Activated CD4-positive, alpha-beta T cell treated with anti-CD3 and anti-CD28 coated beads, Interleukin-2, amount 50 U/mL, for 4 hours (primary cell): ENCODE results near the gene TMEM35B.
"Not testable (repeated sequence)": the region's sequence is repeated elsewhere in the genome, so short reads cannot be mapped to it uniquely, and the experiment has no call there.

Source experiments
- DNase-seq, 2 experiments: peaks; one replicate each; pipeline ENCODE4 v3.0.0-alpha.2; 2020

TMEM35B gene

DNA sequence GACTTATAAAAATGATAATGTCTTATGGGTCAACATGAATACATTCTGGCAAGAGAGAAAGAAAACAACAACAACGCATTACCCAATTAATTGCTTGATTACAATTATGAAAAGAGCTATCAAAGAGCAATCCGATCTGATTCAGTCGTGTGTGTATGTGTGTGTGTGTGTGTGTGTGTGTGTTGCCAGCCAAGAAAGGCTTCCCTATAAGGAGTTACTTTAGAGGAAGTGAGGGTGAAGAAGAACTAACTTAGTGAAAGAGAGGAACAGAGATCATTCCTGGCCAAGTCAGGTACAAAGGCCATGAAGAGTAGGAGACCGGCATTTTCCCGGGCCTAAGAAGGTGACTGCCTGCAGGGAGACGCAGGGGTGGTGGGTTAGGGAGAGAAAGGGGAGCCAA lies 9.4 kb downstream of the TMEM35B start:
- no peak for DNase-seq

DNA sequence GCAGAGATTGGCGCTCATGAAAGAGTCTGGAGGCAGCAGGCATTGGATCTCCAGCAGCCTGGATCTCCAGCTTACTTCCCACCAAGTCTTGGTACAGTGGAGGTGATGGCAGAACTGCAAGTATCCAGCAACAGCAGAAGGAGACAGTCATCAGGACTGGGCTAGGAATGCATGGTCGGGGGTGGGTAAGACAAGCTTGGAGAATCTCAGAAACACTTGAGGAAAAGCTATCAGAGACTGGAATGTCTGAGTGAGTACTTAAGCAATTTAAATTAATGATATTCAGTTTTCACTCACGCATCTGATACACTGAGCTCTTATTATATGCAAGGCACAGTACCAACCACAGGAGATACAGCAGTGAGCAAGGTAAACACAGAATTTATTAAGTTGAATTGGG lies 9.8 kb downstream of the TMEM35B start:
- no peak for DNase-seq

DNA sequence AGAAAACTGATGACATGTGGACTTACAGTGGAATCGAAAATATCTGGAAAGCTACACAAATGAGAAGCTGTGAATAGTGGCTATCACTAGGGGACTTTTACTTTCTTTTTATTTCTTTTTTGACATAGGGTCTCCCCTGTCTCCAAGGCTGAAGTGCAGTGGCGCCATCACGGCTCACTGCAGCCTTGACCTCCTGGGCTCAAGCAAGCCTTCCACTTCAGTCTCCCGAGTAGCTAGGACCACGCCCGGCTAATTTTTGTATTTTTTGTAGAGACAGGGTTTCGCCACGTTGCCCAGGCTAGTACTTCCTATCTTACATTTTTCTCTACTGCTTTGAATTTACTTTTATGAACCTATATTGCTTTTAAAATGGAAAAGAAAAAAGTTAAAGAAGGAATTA lies 10.5 kb downstream of the TMEM35B start:
- no peak for DNase-seq

DNA sequence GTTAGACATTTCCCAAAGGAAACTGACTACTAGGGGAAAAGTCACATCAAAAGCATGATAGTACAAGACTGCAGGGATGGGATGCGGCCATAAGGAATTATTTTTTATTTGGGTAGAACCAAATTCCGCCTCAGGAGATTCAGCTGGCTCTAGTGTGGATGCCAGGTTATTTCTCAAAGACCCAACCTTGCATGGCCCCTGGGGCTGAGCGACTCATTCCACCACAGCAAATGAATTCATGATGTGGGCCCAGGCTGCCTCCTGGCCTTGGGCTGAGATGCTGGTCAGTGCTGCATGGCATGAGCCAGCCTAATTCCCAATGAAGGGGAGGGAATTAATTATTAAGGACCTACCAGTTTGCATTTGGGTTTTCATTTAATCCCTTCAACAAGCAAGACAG lies 11.8 kb downstream of the TMEM35B start:
- no peak for DNase-seq

DNA sequence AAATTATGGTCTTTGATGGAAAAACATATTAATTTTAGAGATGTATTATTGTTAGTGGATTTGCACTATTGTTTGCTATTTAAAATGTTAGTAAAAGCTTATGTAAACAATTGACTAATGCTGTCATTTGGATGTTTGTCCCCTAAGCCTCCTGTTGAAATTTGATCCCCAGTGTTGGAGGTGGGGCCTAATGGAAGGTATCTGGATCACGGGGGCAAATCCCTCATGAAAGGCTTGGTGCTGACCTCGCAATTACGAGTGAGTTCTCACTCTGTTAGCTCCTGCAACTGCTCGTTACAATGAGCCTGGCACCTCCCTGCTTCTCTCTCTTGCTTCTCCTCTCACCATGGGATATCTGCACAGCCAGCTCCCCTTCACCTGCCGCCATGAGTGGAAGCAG lies 14.3 kb downstream of the TMEM35B start:
- DNase-seq, result no peak

DNA sequence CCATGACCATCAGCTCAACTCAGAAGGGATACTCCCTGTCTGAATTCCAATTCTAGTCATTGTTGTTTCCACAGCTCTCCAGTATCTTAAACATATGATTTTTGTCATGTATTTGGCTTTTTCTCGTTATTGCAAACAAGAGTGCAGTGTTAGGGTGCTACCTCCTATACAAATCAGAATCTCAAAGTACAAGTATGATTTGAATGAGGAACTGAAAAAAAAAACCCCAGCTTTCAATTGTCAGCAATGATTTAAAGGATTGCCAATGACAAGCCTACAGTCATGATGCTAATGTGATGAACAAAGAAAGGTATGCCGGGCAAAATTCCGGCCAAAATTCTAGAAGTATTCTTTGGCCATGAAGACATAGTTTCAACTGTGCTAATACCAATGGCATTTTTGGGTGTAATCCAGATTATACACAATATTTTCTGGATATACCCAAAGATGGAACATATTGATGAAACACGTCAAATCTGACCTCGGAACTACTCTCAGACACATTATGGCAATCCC lies 14.9 kb downstream of the TMEM35B start:
- no peak for DNase-seq

DNA sequence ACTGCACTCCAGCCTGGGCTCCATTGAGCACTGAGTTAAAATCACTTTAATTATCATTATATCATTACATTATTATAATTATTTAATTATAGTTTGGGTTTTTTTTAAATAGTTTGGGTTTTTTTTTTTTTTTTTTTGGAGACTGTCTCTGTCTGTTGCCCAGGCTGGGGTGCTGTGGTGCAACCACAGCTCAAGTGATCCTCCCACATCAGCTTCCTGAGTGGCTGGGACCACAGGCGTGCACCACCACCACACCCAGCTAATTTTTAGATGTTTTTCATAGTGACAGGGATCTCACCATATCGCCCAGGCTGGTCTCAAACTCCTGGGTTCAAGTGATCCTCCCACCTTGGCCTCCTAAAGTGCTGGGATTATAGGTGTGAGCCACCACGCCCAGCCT lies 16.9 kb downstream of the TMEM35B start:
- DNase-seq, result not testable (repeated sequence)

DNA sequence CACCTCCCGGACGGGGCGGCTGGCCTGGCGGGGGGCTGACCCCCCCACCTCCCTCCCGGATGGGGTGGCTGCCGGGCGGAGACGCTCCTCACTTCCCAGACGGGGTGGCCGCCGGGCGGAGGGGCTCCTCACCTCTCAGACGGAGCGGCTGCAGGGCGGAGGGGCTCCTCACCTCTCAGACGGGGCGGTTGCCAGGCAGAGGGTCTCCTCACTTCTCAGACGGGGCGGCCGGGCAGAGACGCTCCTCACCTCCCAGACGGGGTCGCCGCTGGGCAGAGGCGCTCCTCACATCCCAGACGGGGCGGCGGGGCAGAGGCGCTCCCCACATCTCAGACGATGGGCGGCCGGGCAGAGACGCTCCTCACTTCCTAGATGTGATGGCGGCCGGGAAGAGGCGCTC lies 17.5 kb downstream of the TMEM35B start:
- not testable (repeated sequence) for DNase-seq

DNA sequence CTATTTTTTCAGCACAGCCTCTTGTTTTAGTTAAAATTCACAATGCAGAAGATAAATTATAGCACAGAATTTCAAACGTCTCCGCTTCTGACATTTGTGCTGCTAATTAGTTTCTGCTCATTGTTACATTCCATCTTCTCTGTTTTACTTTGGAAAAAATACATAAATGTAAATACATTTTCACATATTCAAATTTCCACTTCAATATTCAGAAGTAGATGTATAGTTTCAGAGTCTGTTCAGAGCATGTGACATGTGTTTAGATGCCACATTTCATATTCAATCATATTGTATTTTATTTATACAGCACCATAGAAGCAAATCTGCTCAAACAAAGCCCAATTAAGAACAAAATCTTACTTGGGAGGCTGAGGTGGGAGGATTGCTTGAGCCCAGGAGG lies 19.6 kb downstream of the TMEM35B start:
- DNase-seq, result no peak

DNA sequence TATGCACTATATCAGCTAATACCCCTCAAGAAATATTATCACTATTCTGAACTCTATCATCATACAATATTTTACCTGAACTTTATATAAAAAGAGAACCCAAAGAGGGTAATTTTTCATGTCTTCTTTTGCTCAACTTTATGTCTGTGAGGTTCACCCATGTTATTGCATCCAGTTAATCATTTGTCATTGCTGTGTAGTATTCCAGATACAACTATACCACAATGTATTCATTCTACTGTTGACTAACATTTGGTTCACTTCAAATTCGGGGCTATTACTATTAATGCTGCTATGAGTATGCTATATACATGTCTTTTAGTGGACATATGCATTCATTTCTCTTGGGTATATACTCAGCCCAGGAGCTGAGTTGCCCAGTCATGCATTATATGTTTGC lies 34.7 kb downstream of the TMEM35B start:
- no peak for DNase-seq

DNA sequence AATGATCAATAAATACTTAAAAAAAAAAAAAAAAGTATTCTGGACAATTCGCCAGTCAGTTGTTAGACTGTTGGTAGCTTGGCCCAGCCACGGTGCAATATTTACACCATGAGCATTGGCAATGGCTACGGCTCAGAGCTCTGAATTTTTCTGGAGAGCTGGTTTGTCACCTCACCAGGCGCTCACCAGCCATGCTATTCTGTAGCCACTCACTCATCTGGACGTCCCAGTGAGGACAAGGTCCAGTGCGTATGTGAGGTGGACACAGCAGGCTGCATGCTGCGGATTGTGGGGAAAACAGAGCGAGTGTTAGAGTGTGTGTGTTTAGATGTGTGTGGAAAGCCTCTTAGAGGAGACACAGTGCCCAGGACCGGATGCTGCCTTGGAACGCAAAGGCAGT lies 36.4 kb downstream of the TMEM35B start:
- not testable (repeated sequence) for DNase-seq

DNA sequence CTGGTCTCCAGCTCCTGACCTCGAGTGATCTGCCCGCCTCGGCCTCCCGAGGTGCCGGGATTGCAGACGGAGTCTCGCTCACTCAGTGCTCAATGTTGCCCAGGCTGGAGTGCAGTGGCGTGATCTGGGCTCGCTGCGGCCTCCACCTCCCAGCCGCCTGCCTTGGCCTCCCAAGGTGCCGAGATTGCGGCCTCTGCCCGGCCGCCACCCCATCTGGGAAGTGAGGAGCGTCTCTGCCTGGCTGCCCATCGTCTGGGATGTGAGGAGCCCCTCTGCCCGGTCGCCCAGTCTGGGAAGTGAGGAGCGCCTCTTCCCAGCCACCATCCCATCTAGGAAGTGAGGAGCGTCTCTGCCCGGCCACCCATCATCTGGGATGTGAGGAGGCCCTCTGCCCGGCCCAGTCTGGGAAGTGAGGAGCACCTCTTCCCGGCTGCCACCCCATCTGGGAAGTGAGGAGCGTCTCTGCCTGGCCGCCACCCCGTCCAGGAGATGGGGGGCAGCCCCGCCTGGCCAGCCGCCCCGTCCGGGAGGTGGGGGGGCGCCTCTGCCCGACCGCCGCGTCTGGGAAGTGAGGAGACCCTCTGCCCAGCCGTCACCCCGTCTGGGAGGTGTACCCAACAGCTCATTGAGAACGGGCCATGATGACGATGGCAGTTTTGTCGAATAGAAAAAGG lies 37.4 kb downstream of the TMEM35B start:
- not testable (repeated sequence) for DNase-seq

DNA sequence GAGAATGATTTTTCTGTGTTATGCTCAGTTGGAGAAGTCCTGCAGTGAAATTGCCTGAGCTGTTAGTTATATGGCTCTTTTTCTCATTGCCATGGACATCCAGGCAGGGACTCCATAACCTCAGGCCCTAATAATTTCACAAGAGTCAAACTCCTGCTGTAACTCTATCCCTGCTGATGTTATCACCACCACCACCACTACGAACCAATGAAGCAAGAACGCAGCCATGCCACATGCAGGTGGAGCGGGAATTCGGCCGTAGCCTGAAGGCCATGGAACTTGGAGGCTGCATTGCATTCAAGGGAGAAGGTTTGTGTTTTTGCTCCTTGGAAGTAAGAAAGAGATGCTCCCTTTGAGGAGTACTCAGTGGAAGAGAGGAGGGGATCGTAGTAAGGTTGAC lies 38.9 kb downstream of the TMEM35B start:
- no peak for DNase-seq

DNA sequence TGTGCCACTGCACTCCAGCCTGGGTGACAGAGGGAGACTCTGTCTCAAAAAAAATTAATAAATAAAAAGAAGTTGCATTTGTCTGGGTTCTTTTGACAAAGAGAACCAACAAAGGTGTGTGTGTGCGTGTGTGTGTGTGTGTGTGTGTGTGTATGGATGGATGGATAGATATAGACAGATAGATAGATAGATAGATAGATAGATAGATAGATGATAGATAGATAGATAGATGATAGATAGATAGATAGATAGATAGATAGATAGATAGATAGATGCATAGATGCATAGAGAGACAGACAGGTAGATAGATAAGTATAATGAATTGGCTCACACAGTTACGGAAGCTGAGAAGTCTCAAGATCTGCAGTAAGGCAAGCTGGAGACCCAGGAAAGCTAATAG lies 43.3 kb downstream of the TMEM35B start:
- not testable (repeated sequence) for DNase-seq
